HUES6 (cell line): ENCODE data around the gene KIF7.

Source experiments
- H3K27ac ChIP-seq: 2 replicates; pipeline ENCODE4 v1.7.0; 2013; ENCODE audit warnings: low read depth, mild to moderate bottlenecking, low read length, inconsistent platforms
- H3K27me3 ChIP-seq: 2 replicates; pipeline ENCODE4 v1.6.1; 2013; ENCODE audit warnings: low read length; ENCODE audit not compliant: control insufficient read depth, insufficient read depth
- H3K36me3 ChIP-seq: 2 replicates; pipeline ENCODE4 v1.6.1; 2013; ENCODE audit warnings: low read length; ENCODE audit not compliant: control insufficient read depth, insufficient read depth
- H3K4me1 ChIP-seq: 2 replicates; pipeline ENCODE4 v1.6.1; 2013; ENCODE audit warnings: low read length; ENCODE audit not compliant: control insufficient read depth, insufficient read depth
- H3K4me3 ChIP-seq: 2 replicates; pipeline ENCODE4 v1.5.1; 2013; ENCODE audit warnings: low read depth, low read length
- H3K9ac ChIP-seq: one replicate; pipeline ENCODE4 v1.6.1; 2013; ENCODE audit warnings: mild to moderate bottlenecking, low read length
- H3K9me3 ChIP-seq: 2 replicates; pipeline ENCODE4 v1.6.1; 2013; ENCODE audit warnings: low read depth, low read length; ENCODE audit not compliant: control insufficient read depth, insufficient read depth

Gene KIF7

DNA sequence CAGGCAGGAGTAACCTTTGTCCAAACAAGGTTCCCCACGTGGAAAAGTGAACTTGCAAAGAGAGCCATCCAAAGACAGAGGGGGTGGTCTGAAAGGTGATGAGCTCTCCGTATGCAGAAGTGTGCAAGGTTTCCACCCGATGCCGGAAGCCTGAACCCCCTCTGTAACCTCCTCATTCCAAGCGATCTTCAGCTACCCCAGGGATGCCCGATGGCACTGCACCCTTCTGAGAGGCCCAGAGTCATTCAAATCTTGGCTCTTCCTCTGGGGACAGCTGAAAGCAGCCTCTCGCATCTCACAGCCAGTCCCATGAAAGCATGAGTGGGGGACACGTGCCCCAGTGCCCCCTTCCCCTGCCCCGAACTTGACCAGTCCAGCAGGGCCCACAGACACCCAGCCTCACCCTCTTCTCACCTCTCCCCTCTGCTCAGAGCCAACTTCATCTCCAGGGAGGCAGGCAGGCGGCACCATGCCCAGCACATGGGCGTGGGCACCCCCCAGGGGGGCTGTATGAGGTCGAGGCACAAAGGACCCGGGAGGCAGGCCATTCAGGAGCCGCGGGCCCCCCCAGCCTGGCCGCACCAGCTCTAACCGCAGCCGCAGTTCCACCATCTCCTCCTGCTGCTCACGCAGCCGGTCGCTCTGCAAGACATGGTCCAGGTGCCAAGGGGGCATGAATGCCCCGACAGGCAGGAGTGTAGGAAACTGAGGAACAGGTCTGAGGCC lies 8.7 kb downstream of the KIF7 start:
- H3K9me3 ChIP-seq: no peaks in the 10 kb centered on the region
- no peak overlapping the region for H3K4me3 ChIP-seq
- no peak overlapping the region for H3K27ac ChIP-seq
- H3K36me3 ChIP-seq: peaks cover 52% of the 10 kb centered on the region
- H3K27me3 ChIP-seq: no peaks in the 10 kb centered on the region
- no peaks in the 10 kb centered on the region for H3K4me1 ChIP-seq
- H3K9ac ChIP-seq: no peak overlapping the region

GRCh38 chr15:89645680-89646079 lies 9.6 kb downstream of the KIF7 start:
- Histone ChIP-seq H3K36me3 (peaks cover 61% of the 10 kb centered on the region), H3K27ac (no peak overlapping the region), H3K9me3 (no peaks in the 10 kb centered on the region), H3K4me1 (no peaks in the 10 kb centered on the region), H3K9ac (no peak overlapping the region), H3K4me3 (no peak overlapping the region), H3K27me3 (no peaks in the 10 kb centered on the region)

- peaks cover 57% of the 10 kb centered on the region for H3K36me3 ChIP-seq
- no peak overlapping the region for H3K9ac ChIP-seq
Observed at GRCh38 chr15:89642106-89642505, 13.2 kb downstream of the KIF7 start.

GRCh38 chr15:89641053-89641452 lies 14.2 kb downstream of the KIF7 start:
- Histone ChIP-seq H3K4me3 (no peak overlapping the region), H3K9me3 (no peaks in the 10 kb centered on the region), H3K27ac (no peak overlapping the region), H3K36me3 (peaks cover 50% of the 10 kb centered on the region), H3K4me1 (no peaks in the 10 kb centered on the region), H3K9ac (no peak overlapping the region), H3K27me3 (no peaks in the 10 kb centered on the region)

More at GRCh38 chr15:89642106-89642505, 13.2 kb downstream of the KIF7 start:
- H3K27ac ChIP-seq: no peak overlapping the region
- H3K4me3 ChIP-seq: no peak overlapping the region
- H3K27me3 ChIP-seq: no peaks in the 10 kb centered on the region
- H3K4me1 ChIP-seq: no peaks in the 10 kb centered on the region
- H3K9me3 ChIP-seq: no peaks in the 10 kb centered on the region

GRCh38 chr15:89640245-89640644 lies 15.0 kb downstream of the KIF7 start:
- no peaks in the 10 kb centered on the region for H3K4me1 ChIP-seq
- H3K9me3 ChIP-seq: no peaks in the 10 kb centered on the region
- peaks cover 43% of the 10 kb centered on the region for H3K36me3 ChIP-seq
- no peak overlapping the region for H3K4me3 ChIP-seq
- H3K9ac ChIP-seq: no peak overlapping the region
- H3K27ac ChIP-seq: no peak overlapping the region
- no peaks in the 10 kb centered on the region for H3K27me3 ChIP-seq

- Histone ChIP-seq H3K27me3 (no peaks in the 10 kb centered on the region), H3K36me3 (peaks cover 49% of the 10 kb centered on the region), H3K9me3 (peaks cover 10% of the 10 kb centered on the region)
Observed at GRCh38 chr15:89633585-89633984, 21.7 kb downstream of the KIF7 start.

GRCh38 chr15:89632563-89633430 lies 22.5 kb downstream of the KIF7 start:
- H3K9ac ChIP-seq: no peak overlapping the region
- no peaks in the 10 kb centered on the region for H3K4me1 ChIP-seq
- H3K4me3 ChIP-seq: no peak overlapping the region
- H3K9me3 ChIP-seq: peaks cover 10% of the 10 kb centered on the region
- H3K36me3 ChIP-seq: peaks cover 57% of the 10 kb centered on the region
- H3K27me3 ChIP-seq: no peaks in the 10 kb centered on the region
- H3K27ac ChIP-seq: no peak overlapping the region

More at GRCh38 chr15:89633585-89633984, 21.7 kb downstream of the KIF7 start:
- Histone ChIP-seq H3K27ac (no peak overlapping the region), H3K4me3 (no peak overlapping the region), H3K4me1 (no peaks in the 10 kb centered on the region), H3K9ac (no peak overlapping the region)

DNA sequence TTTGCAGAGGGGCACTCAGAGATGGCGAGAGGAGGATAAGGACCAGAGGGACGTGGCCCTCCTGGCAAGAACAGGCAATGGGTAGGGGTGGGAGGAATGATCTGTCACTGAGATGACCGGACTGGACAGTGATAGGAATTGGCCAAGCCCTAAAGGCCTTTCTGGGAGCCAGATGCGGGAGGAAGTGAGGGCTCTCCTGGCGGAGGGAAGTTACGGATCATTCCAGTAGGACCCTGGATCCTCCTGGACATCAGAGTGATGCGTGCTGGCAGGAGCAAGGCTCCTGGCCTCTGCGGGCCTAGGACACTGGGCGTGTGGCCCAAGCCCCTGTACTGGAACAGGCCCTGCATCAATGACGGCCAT lies 23.4 kb downstream of the KIF7 start:
- Histone ChIP-seq H3K27ac (no peak overlapping the region), H3K4me3 (no peak overlapping the region), H3K9ac (no peak overlapping the region), H3K27me3 (no peaks in the 10 kb centered on the region), H3K4me1 (no peaks in the 10 kb centered on the region), H3K9me3 (peaks cover 10% of the 10 kb centered on the region), H3K36me3 (peaks cover 66% of the 10 kb centered on the region)

GRCh38 chr15:89630974-89631901 lies 24.0 kb downstream of the KIF7 start:
- Histone ChIP-seq H3K4me3 (no peak overlapping the region), H3K36me3 (peaks cover 73% of the 10 kb centered on the region), H3K27me3 (no peaks in the 10 kb centered on the region), H3K9ac (no peak overlapping the region), H3K4me1 (no peaks in the 10 kb centered on the region), H3K27ac (no peak overlapping the region), H3K9me3 (peaks cover 10% of the 10 kb centered on the region)

GRCh38 chr15:89630260-89630659 lies 25.0 kb downstream of the KIF7 start:
- no peak overlapping the region for H3K4me3 ChIP-seq
- H3K4me1 ChIP-seq: no peaks in the 10 kb centered on the region
- H3K9me3 ChIP-seq: peaks cover 10% of the 10 kb centered on the region
- no peak overlapping the region for H3K9ac ChIP-seq
- peaks cover 82% of the 10 kb centered on the region for H3K36me3 ChIP-seq
- no peak overlapping the region for H3K27ac ChIP-seq
- no peaks in the 10 kb centered on the region for H3K27me3 ChIP-seq
